Natural killer cell (primary cell): ENCODE results near the gene COL8A1. TPM values are rescaled to one million over a fixed set of nuclear protein-coding genes. Genes with fewer than 3 reads are reported as not detected.

Experiments
- ATAC-seq, 3 donors: fragments of 150-1000 bp in 2 of 3; fragments of 200-7000 bp in 1 of 3; cut with Tn5 transposase; 1 replicate in 1 of 3; 2 replicates in 2 of 3; pipeline ENCODE4 v1.10.0; 2021; ENCODE audit warnings: mild to moderate bottlenecking in 2 of 3, moderate library complexity in 2 of 3
- DNase-seq, 2 donors: peaks; one replicate each; pipeline versions ENCODE4 v3.0.0 to v3.0.0-alpha.2; 2013 to 2021; ENCODE audit warnings: mixed read lengths in 1 of 2
- H3K27ac ChIP-seq: one replicate; pipeline ENCODE4 v1.5.1; 2013; ENCODE audit warnings: mild to moderate bottlenecking, low read length
- H3K27me3 ChIP-seq: one replicate; pipeline ENCODE4 v1.6.1; 2013; ENCODE audit warnings: low read length; ENCODE audit not compliant: control insufficient read depth, insufficient read depth
- H3K36me3 ChIP-seq: one replicate; pipeline ENCODE4 v1.6.1; 2013; ENCODE audit warnings: low read length; ENCODE audit not compliant: control insufficient read depth, insufficient read depth
- H3K4me1 ChIP-seq: one replicate; pipeline ENCODE4 v1.6.1; 2013; ENCODE audit warnings: low read length; ENCODE audit not compliant: control insufficient read depth, insufficient read depth
- H3K4me3 ChIP-seq: one replicate; pipeline ENCODE4 v1.5.1; 2013; ENCODE audit warnings: low read length
- H3K9me3 ChIP-seq: one replicate; pipeline ENCODE4 v1.6.1; 2013; ENCODE audit warnings: low read length; ENCODE audit not compliant: control insufficient read depth, insufficient read depth
- H3K27ac Mint-ChIP-seq, 2 donors: one replicate each; pipeline ENCODE4 v1.8.0; 2022; ENCODE audit warnings: mild to moderate bottlenecking in 2 of 2, mixed read lengths in 2 of 2, moderate library complexity in 1 of 2
- H3K27me3 Mint-ChIP-seq, 2 donors: one replicate each; pipeline ENCODE4 v1.8.0; 2022; ENCODE audit warnings: low read depth in 2 of 2, mixed read lengths in 2 of 2
- H3K36me3 Mint-ChIP-seq: one replicate; pipeline ENCODE4 v1.8.0; 2022; ENCODE audit warnings: mixed read lengths
- H3K4me1 Mint-ChIP-seq, 2 donors: one replicate each; pipeline ENCODE4 v1.8.0; 2022; ENCODE audit warnings: mixed read lengths in 2 of 2
- H3K4me3 Mint-ChIP-seq: one replicate; pipeline ENCODE4 v1.8.0; 2022; ENCODE audit warnings: mild to moderate bottlenecking, moderate library complexity, mixed read lengths
- H3K9me3 Mint-ChIP-seq, 2 donors: one replicate each; pipeline ENCODE4 v1.8.0; 2022; ENCODE audit warnings: mixed read lengths in 2 of 2
- WGBS: methylation state at CpG from one replicate; pipeline ENCODE4 v1.1.7; 2013; ENCODE audit warnings: missing lambda C conversion rate; ENCODE audit not compliant: insufficient coverage; 5-methylcytosine and 5-hydroxymethylcytosine counted together
- intact Hi-C: fragments of 100-400 bp; cut with micrococcal nuclease; formaldehyde crosslinking; loops from one replicate; pipeline ENCODE4 v1.14.2; 2022
- total RNA-seq, 4 donors: library from RNA; stranded (reverse); fragments of 120-200 nt in 1 of 4; gene quantifications; one replicate each; pipeline versions ENCODE4 v1.2.3 to v1.2.4, GENCODE V29; 2013 to 2022
- TF ChIP-seq, protein P1 (sequence below): fragments of 200-600 bp; IDR thresholded peaks from one replicate; pipeline ENCODE4 v1.8.0; 2022; ENCODE audit warnings: antibody characterized with exemption

The COL8A1 gene
- total RNA-seq, 3 donors from 2014 or later (not counting 1 experiment from before 2014, with no cell fraction given): 0.12 to 0.23 TPM; not detected in 1

DNA sequence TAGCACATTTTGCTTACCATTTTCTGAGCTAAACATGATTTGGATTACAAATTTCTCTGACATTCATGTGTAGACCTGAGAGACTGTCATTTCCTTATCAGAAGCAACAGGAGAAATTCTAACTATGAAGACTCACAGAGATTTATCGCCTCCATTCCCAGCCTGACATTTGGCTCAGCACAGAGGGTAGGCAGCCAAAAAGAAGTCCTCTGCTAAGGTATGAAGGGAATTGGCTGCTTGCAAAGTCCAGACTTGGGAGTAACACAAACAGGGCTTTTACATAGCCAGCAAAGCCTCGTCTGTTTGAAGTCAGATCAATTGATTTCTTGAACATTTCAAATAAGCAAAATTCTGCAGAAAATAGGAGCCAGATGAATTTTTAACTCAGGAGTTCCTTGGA is 122.2 kb downstream of the COL8A1 start:
- 62% methylated on average over 1 of the region's 2 CpGs for WGBS
- intact Hi-C loops: no loop called here
- H3K27ac Mint-ChIP-seq: no peak overlapping the region
- Histone ChIP-seq H3K4me3 (no peak overlapping the region), H3K36me3 (no peaks in the 10 kb centered on the region), H3K9me3 (no peaks in the 10 kb centered on the region), H3K4me1 (no peaks in the 10 kb centered on the region), H3K27me3 (no peaks in the 10 kb centered on the region), H3K27ac (no peak overlapping the region)
- TF ChIP-seq, protein P1, sequence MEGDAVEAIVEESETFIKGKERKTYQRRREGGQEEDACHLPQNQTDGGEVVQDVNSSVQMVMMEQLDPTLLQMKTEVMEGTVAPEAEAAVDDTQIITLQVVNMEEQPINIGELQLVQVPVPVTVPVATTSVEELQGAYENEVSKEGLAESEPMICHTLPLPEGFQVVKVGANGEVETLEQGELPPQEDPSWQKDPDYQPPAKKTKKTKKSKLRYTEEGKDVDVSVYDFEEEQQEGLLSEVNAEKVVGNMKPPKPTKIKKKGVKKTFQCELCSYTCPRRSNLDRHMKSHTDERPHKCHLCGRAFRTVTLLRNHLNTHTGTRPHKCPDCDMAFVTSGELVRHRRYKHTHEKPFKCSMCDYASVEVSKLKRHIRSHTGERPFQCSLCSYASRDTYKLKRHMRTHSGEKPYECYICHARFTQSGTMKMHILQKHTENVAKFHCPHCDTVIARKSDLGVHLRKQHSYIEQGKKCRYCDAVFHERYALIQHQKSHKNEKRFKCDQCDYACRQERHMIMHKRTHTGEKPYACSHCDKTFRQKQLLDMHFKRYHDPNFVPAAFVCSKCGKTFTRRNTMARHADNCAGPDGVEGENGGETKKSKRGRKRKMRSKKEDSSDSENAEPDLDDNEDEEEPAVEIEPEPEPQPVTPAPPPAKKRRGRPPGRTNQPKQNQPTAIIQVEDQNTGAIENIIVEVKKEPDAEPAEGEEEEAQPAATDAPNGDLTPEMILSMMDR: no peak
- peaks cover 9 to 16% of the 10 kb centered on the region in 2 donors for H3K27me3 Mint-ChIP-seq
- H3K4me3 Mint-ChIP-seq: no peak overlapping the region
- H3K36me3 Mint-ChIP-seq: no peaks in the 10 kb centered on the region
- no peaks in the 10 kb centered on the region for H3K9me3 Mint-ChIP-seq
- H3K4me1 Mint-ChIP-seq: no peaks in the 10 kb centered on the region
- ATAC-seq: no peak
- DNase-seq: no peak

DNA sequence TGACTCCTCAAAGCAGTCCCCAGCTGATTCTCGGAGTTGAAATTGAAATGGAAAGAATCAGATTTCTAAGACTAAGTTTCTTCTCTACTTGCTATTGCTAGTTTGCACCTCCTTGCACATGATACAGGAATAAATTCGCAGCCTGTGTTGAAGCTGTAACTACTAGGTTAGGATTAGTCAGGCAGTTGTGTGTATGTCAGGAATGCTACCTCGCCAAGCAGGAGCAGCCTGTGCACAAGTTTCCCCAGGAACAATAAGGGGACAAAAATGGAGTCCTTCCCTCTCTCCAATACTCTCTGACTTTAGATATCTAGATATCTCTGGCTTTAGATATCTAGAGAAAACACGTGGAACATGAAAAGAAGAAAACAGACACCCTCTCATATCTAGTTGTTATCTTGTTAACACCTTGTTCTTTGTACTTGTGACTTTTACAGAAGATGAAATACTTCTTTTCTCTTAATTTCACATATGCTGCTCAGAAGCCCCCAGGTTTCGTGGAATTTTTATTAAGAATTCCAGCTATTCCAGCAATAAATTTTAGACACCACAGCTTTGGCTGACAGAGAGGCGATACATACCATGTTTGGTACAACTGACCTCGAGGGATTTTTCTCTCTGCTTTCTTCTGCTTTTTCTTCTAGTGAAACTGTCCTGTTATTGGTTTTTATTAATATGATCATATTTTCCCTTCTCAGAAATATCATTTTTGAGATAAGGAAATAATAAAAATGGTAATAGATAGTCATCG is 123.2 kb downstream of the COL8A1 start:
- TF ChIP-seq, protein P1: no peak
- Mint-ChIP-seq H3K36me3 (no peaks in the 10 kb centered on the region), H3K4me1 (no peaks in the 10 kb centered on the region), H3K4me3 (no peak overlapping the region), H3K27me3 (peaks cover 9 to 13% of the 10 kb centered on the region in 2 donors), H3K9me3 (no peaks in the 10 kb centered on the region), H3K27ac (no peak overlapping the region)
- Histone ChIP-seq H3K36me3 (no peaks in the 10 kb centered on the region), H3K4me3 (no peak overlapping the region), H3K27ac (no peak overlapping the region), H3K9me3 (no peaks in the 10 kb centered on the region), H3K27me3 (no peaks in the 10 kb centered on the region), H3K4me1 (no peaks in the 10 kb centered on the region)
- intact Hi-C loops: no loop called here
- no peak for DNase-seq
- ATAC-seq: no peak
- WGBS: 62% methylated on average over 4 of the region's 8 CpGs

DNA sequence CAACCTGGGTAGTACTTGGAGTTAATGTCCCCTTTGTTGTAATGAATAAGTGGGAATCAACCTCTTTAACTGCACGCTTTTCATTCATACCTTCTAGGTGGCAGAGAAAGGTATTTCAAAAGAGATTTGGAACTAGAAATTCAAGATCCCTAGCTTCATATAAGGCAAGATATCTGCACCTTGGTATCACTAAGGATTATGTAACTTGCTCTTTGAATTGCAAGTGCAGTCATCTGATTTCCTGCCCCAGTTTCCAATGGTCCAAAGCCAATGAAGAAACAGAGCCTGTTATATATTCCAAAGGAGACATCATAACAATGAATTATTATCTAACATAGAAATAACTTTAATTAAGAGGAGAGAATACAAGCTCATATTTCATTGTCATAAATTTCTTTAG is 124.5 kb downstream of the COL8A1 start:
- peaks cover 9 to 13% of the 10 kb centered on the region in 2 donors for H3K27me3 Mint-ChIP-seq
- no peaks in the 10 kb centered on the region for H3K36me3 Mint-ChIP-seq
- Histone ChIP-seq H3K27ac (no peak overlapping the region), H3K36me3 (no peaks in the 10 kb centered on the region), H3K4me3 (no peak overlapping the region), H3K4me1 (no peaks in the 10 kb centered on the region), H3K9me3 (no peaks in the 10 kb centered on the region), H3K27me3 (no peaks in the 10 kb centered on the region)
- no peak for DNase-seq
- ATAC-seq: no peak
- H3K27ac Mint-ChIP-seq: no peak overlapping the region
- H3K9me3 Mint-ChIP-seq: no peaks in the 10 kb centered on the region
- H3K4me1 Mint-ChIP-seq: no peaks in the 10 kb centered on the region
- WGBS: no CpG with 5 or more reads among the region's 1 CpG
- H3K4me3 Mint-ChIP-seq: no peak overlapping the region
- intact Hi-C loops: no loop called here
- TF ChIP-seq, protein P1: no peak

DNA sequence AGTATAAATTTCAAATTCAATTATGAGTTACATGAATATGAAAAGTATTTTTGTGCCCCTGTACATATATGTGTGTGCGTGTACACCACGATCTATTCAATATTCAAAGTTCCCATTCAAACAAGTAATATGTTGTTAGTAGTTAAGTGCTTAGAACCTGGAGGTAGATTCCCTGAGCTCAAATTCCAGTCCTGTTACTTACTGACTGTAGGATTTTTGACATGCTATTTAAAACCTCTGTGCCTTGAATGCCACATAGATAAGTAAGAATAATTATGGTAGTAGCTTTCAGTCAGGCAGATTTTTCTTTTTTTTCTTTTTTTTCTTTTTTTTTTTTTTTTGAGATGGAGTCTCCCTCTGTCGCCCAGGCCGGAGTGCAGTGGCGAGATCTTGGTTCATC is 126.0 kb downstream of the COL8A1 start:
- no peaks in the 10 kb centered on the region for H3K36me3 Mint-ChIP-seq

More for the DNA sequence above, 126.0 kb downstream of the COL8A1 start:
- H3K27me3 ChIP-seq: no peaks in the 10 kb centered on the region
- Mint-ChIP-seq H3K4me3 (no peak overlapping the region), H3K4me1 (no peaks in the 10 kb centered on the region), H3K27me3 (peaks cover 8 to 9% of the 10 kb centered on the region in 2 donors), H3K27ac (no peak overlapping the region), H3K9me3 (no peaks in the 10 kb centered on the region)
- ATAC-seq (no peak), DNase-seq (no peak)
- intact Hi-C loops: no loop called here
- no CpG with 5 or more reads among the region's 5 CpGs for WGBS
- H3K27ac ChIP-seq: no peak overlapping the region
- H3K9me3 ChIP-seq: no peaks in the 10 kb centered on the region
- no peaks in the 10 kb centered on the region for H3K36me3 ChIP-seq
- no peaks in the 10 kb centered on the region for H3K4me1 ChIP-seq
- no peak overlapping the region for H3K4me3 ChIP-seq
- TF ChIP-seq, protein P1: no peak
